ENCODE results near the gene PPM1M.
A peak's percentile ranks its signal among the peaks of the same experiment; 100 is the strongest.

PPM1M gene

GRCh38 chr3:52236424-52236886 lies 9.1 kb upstream of the PPM1M start:
- peak; percentile 5 for TF ChIP-seq CTCF (IDR thresholded peaks at IDR 0.05; ENCODE audit: insufficient read depth, low read depth, low read length, missing control alignments)
- H3K4me3 ChIP-seq (ENCODE audit: low read depth, low read length), result no peak overlapping the region
- no peak for DNase-seq (ENCODE audit: low read depth)

- no peak for TF ChIP-seq CTCF (IDR thresholded peaks at IDR 0.05; ENCODE audit: insufficient read depth, low read depth, low read length, missing control alignments)
- no peak for DNase-seq (ENCODE audit: low read depth)
- peak overlapping the region; percentile 67; the same call in 1 of the 2 replicates for H3K4me3 ChIP-seq (ENCODE audit: low read depth, low read length)
Observed at GRCh38 chr3:52237006-52237656, 8.4 kb upstream of the PPM1M start.

- no peak for TF ChIP-seq CTCF (IDR thresholded peaks at IDR 0.05; ENCODE audit: insufficient read depth, low read depth, low read length, missing control alignments)
- no peak for DNase-seq (ENCODE audit: low read depth)
- H3K4me3 ChIP-seq (ENCODE audit: low read depth, low read length), result peak overlapping the region; percentile 67
Observed at GRCh38 chr3:52237657-52238172, 7.8 kb upstream of the PPM1M start.

- no peak for TF ChIP-seq CTCF (IDR thresholded peaks at IDR 0.05; ENCODE audit: insufficient read depth, low read depth, low read length, missing control alignments)
- no peak for DNase-seq (ENCODE audit: low read depth)
- peak overlapping the region; percentile 67 for H3K4me3 ChIP-seq (ENCODE audit: low read depth, low read length)
Observed at GRCh38 chr3:52238193-52238760, 7.3 kb upstream of the PPM1M start.

GRCh38 chr3:52238761-52239701 lies 6.5 kb upstream of the PPM1M start, which contains the start of gene TWF2:
TWF2 (minus strand) TSS chr3:52239158; CDS start chr3:52239016, 142 bp downstream.
- peak; percentile 89 for DNase-seq (ENCODE audit: low read depth)
- peak within 1 kb of the TSS; percentile 67 for H3K4me3 ChIP-seq (ENCODE audit: low read depth, low read length)
- peak; percentile 45 for TF ChIP-seq CTCF (IDR thresholded peaks at IDR 0.05; ENCODE audit: insufficient read depth, low read depth, low read length, missing control alignments)

GRCh38 chr3:52240059-52240885 lies 5.3 kb upstream of the PPM1M start:
- peak overlapping the region; percentile 67 for H3K4me3 ChIP-seq (ENCODE audit: low read depth, low read length)
- TF ChIP-seq CTCF (IDR thresholded peaks at IDR 0.05; ENCODE audit: insufficient read depth, low read depth, low read length, missing control alignments), result no peak
- DNase-seq (ENCODE audit: low read depth), result peak; percentile 85

Data from GM12865 (cell line).